HG03139 (cell line): ENCODE results near the gene LDAH.
"Not testable (repeated sequence)": the region's sequence is repeated elsewhere in the genome, so short reads cannot be mapped to it uniquely, and the experiment has no call there.

ENCODE experiments used
- ATAC-seq: cut with Tn5 transposase; IDR thresholded peaks from one replicate; pipeline ENCODE4 v1.9.1; 2021; ENCODE audit not compliant: unreplicated experiment

The LDAH gene

GRCh38 chr2:20724500-20725053 lies 98.3 kb downstream of the LDAH start:
- no peak for ATAC-seq

- ATAC-seq: no peak
Observed at GRCh38 chr2:20723543-20723942, 99.4 kb downstream of the LDAH start.

GRCh38 chr2:20722592-20723240 lies 100.2 kb downstream of the LDAH start:
- ATAC-seq: no peak

- no peak for ATAC-seq
Observed at GRCh38 chr2:20717641-20718040, 105.3 kb downstream of the LDAH start.

GRCh38 chr2:20716164-20716563 lies 106.7 kb downstream of the LDAH start:
- not testable (repeated sequence) for ATAC-seq

GRCh38 chr2:20714412-20714811 lies 108.5 kb downstream of the LDAH start:
- not testable (repeated sequence) for ATAC-seq

GRCh38 chr2:20713585-20713984 lies 109.3 kb downstream of the LDAH start:
- not testable (repeated sequence) for ATAC-seq

GRCh38 chr2:20711641-20712040 lies 111.3 kb downstream of the LDAH start:
- ATAC-seq: not testable (repeated sequence)

GRCh38 chr2:20707601-20708000 lies 115.3 kb downstream of the LDAH start:
- ATAC-seq: no peak

- no peak for ATAC-seq
Observed at GRCh38 chr2:20706786-20707185, 116.1 kb downstream of the LDAH start.

- ATAC-seq: no peak
Observed at GRCh38 chr2:20706217-20706616, 116.7 kb downstream of the LDAH start.

GRCh38 chr2:20704886-20705285 lies 118.0 kb downstream of the LDAH start:
- no peak for ATAC-seq

GRCh38 chr2:20702563-20702962 lies 120.3 kb downstream of the LDAH start:
- ATAC-seq: no peak

GRCh38 chr2:20698916-20699613 lies 123.8 kb downstream of the LDAH start:
- ATAC-seq: no peak

GRCh38 chr2:20697322-20697934 lies 125.5 kb downstream of the LDAH start:
- ATAC-seq: no peak

- ATAC-seq: no peak
Observed at GRCh38 chr2:20696366-20696765, 126.5 kb downstream of the LDAH start.

- no peak for ATAC-seq
Observed at GRCh38 chr2:20693317-20693716, 129.6 kb downstream of the LDAH start.

- no peak for ATAC-seq
Observed at GRCh38 chr2:20692081-20692480, 130.8 kb downstream of the LDAH start.

- ATAC-seq: no peak
Observed at GRCh38 chr2:20691076-20691734, 131.7 kb downstream of the LDAH start.

GRCh38 chr2:20689428-20690264 lies 133.3 kb downstream of the LDAH start:
- no peak for ATAC-seq
